GM12878 (cell line): Measurements from ENCODE around the gene CACNA2D2. TPM values are rescaled to one million over a fixed set of nuclear protein-coding genes. Genes with fewer than 3 reads are reported as not detected.

Source experiments
- ATAC-seq: fragments of 200-7000 bp; cut with Tn5 transposase; 3 replicates; pipeline ENCODE4 v1.9.1; 2020; ENCODE audit warnings: mild to moderate bottlenecking, moderate library complexity
- BruUV-seq: library from RNA; stranded (reverse); fragments of 400-500 nt; replicated peaks from 2 replicates; lab custom pipeline; 2021; lab: Mats Ljungman, UMichigan
- CTCF ChIA-PET: fragments of 300-600 bp; sonication (Branson Sonifier 250); formaldehyde crosslinking; extraction: SDS; loops from one replicate; lab custom pipeline; 2021; ENCODE audit warnings: inconsistent platforms; lab: Yijun Ruan, JAX
- POLR2A ChIA-PET: fragments of 350-600 bp; formaldehyde crosslinking; extraction: SDS; loops from one replicate; lab custom pipeline; 2021; ENCODE audit warnings: inconsistent platforms; lab: Charles Lee
- RAD21 ChIA-PET: fragments of 300-600 bp; sonication (Branson Sonifier 250); formaldehyde crosslinking; loops from one replicate; lab custom pipeline; 2023; ENCODE audit warnings: antibody characterized with exemption; ENCODE audit not compliant: unreplicated experiment; lab: Charles Lee
- SMC1A ChIA-PET: fragments of 300-600 bp; sonication (Branson Sonifier 250); formaldehyde crosslinking; loops from one replicate; lab custom pipeline; 2023; ENCODE audit not compliant: unreplicated experiment, uncharacterized antibody; lab: Charles Lee
- DNase-seq: peaks from one replicate; pipeline ENCODE4 v3.0.0-alpha.2; 2011; ENCODE audit warnings: low read depth, low spot score
- FAIRE-seq: peaks from 3 replicates; lab custom pipeline; 2011; peaks lifted over from hg19 to GRCh38; lab: Jason Lieb, UNC
- H2AFZ ChIP-seq: 2 replicates; pipeline ENCODE4 v1.6.0; 2011; ENCODE audit warnings: low read depth, low read length, control low read depth; ENCODE audit not compliant: control insufficient read depth
- H3K27ac ChIP-seq: 2 replicates; pipeline ENCODE4 v1.5.1; 2011; ENCODE audit warnings: control low read depth; ENCODE audit not compliant: control insufficient read depth, insufficient read depth
- H3K27me3 ChIP-seq, 2 experiments: replicated peaks in 1 of 2; 2 replicates each; pipeline versions ENCODE4 v1.6.0 to v1.6.1; 2011; ENCODE audit warnings: low read length in 1 of 2; ENCODE audit not compliant: control insufficient read depth in 2 of 2, insufficient read depth in 2 of 2
- H3K36me3 ChIP-seq, 2 experiments: 2 replicates each; pipeline ENCODE4 v1.5.1; 2011; ENCODE audit warnings: low read length in 1 of 2; ENCODE audit not compliant: control insufficient read depth in 2 of 2, insufficient read depth in 2 of 2
- H3K4me1 ChIP-seq: 2 replicates; pipeline ENCODE4 v1.6.1; 2011; ENCODE audit warnings: mild to moderate bottlenecking, low read length, moderate library complexity, mixed read lengths; ENCODE audit not compliant: control insufficient read depth, insufficient read depth
- H3K4me2 ChIP-seq: 2 replicates; pipeline ENCODE4 v1.6.0; 2011; ENCODE audit warnings: control low read depth; ENCODE audit not compliant: control insufficient read depth, insufficient read depth
- H3K4me3 ChIP-seq: fragments of 200-600 bp; sonication (generic); 2 replicates; pipeline ENCODE4 v1.5.1; 2016
- H3K79me2 ChIP-seq: 2 replicates; pipeline ENCODE4 v1.6.0; 2011; ENCODE audit warnings: low read length; ENCODE audit not compliant: control insufficient read depth, insufficient read depth
- H3K9ac ChIP-seq: 2 replicates; pipeline ENCODE4 v1.8.0; 2011; ENCODE audit warnings: low read length, control low read depth, mixed read lengths; ENCODE audit not compliant: control insufficient read depth, insufficient read depth
- H3K9me3 ChIP-seq: replicated peaks from 3 replicates; pipeline ENCODE4 v1.5.1; 2011; ENCODE audit warnings: mild to moderate bottlenecking, low read length; ENCODE audit not compliant: control insufficient read depth, insufficient read depth
- H4K20me1 ChIP-seq: 2 replicates; pipeline ENCODE4 v1.6.0; 2011; ENCODE audit not compliant: control insufficient read depth, insufficient read depth
- CBX5 ChIP-seq: sonication (generic); IDR thresholded peaks from 2 replicates; pipeline ENCODE4 v1.6.1; 2016; ENCODE audit warnings: low read depth, moderate library complexity, mild to moderate bottlenecking, inconsistent platforms
- CHD2 ChIP-seq: IDR thresholded peaks from 2 replicates; pipeline ENCODE4 v1.6.1; 2011; ENCODE audit warnings: low read depth, low read length, improper control_type of control experiment, borderline replicate concordance
- GATAD2B ChIP-seq: fragments of 450-650 bp; conservative IDR thresholded peaks from 2 replicates; pipeline ENCODE4 v1.6.1; 2017; ENCODE audit warnings: low read depth, mild to moderate bottlenecking, moderate library complexity
- JUNB ChIP-seq: IDR thresholded peaks from 2 replicates; pipeline ENCODE4 v1.6.1; 2016; ENCODE audit warnings: antibody characterized with exemption, mild to moderate bottlenecking
- NR2F1 ChIP-seq: fragments of 450-650 bp; conservative IDR thresholded peaks from 2 replicates; pipeline ENCODE4 v1.6.1; 2017; ENCODE audit warnings: mild to moderate bottlenecking
- RCOR1 ChIP-seq: conservative IDR thresholded peaks from 2 replicates; pipeline ENCODE4 v1.6.1; 2012; ENCODE audit warnings: low read depth, low read length, improper control_type of control experiment
- STAT1 ChIP-seq: fragments of 450-650 bp; conservative IDR thresholded peaks from 2 replicates; pipeline ENCODE4 v1.6.1; 2014; ENCODE audit warnings: antibody characterized with exemption, mild to moderate bottlenecking
- WGBS: methylation state at CpG from one replicate; pipeline ENCODE4 v1.1.6; 2016; ENCODE audit warnings: low lambda C conversion rate; ENCODE audit not compliant: insufficient replicate concordance, insufficient coverage; ENCODE audit errors: missing lambda C conversion rate; 5-methylcytosine and 5-hydroxymethylcytosine counted together
- in situ Hi-C: fragments of 300-500 bp; cut with MboI; formaldehyde crosslinking; loops from 9 replicates; pipeline ENCODE4 v1.14.3; 2018; ENCODE audit warnings: mixed read lengths
- intact Hi-C: fragments of 100-400 bp; cut with micrococcal nuclease; formaldehyde crosslinking; loops from one replicate; pipeline ENCODE4 v1.14.2; 2022; ENCODE audit not compliant: unreplicated experiment
- polyA plus RNA-seq, 11 experiments: library from polyadenylated mRNA; depleted of rRNA in 4 of 11; unstranded in 6 of 11; stranded (reverse) in 5 of 11; fragments of >200 nt; fragmentation: Nextera tagmentation in 4 of 11; fragmentation: Illumina TruSeq in 1 of 11; extraction: Ambion mirVana in 4 of 11; extraction: Trizol in 1 of 11; gene quantifications; 1 replicate in 1 of 11; 2 replicates in 10 of 11; pipeline versions ENCODE4 v1.2.1 to v1.2.3, GENCODE V29; 2011 to 2016; ENCODE audit warnings: inconsistent platforms in 2 of 11, missing spikeins in 2 of 11, low read depth in 1 of 11
- total RNA-seq, 4 experiments: library from RNA; depleted of rRNA in 3 of 4; stranded (reverse); fragments of >200 nt in 3 of 4; fragmentation: Illumina TruSeq in 1 of 4; extraction: Trizol in 1 of 4; gene quantifications; 2 replicates each; pipeline versions ENCODE4 v1.2.1 to v1.2.3, GENCODE V29; 2013 to 2021
- TF ChIP-seq, protein P1 (sequence below): IDR thresholded peaks from 2 replicates; pipeline ENCODE4 v1.6.1; 2011; ENCODE audit warnings: borderline replicate concordance, low read depth, mild to moderate bottlenecking, moderate library complexity, mixed read lengths, low read length; ENCODE audit not compliant: insufficient read depth; ENCODE audit errors: extremely low read length
- TF ChIP-seq, protein P2 (sequence below): fragments of 450-650 bp; IDR thresholded peaks from 2 replicates; pipeline ENCODE4 v1.6.1; 2016; ENCODE audit warnings: mild to moderate bottlenecking, moderate library complexity, borderline replicate concordance
- TF ChIP-seq, protein P3 (sequence below): IDR thresholded peaks from 2 replicates; pipeline ENCODE4 v1.6.1; 2012; ENCODE audit warnings: improper control_type of control experiment, low read depth, low read length; ENCODE audit not compliant: insufficient replicate concordance

CACNA2D2 gene
- total and polyA plus RNA-seq, 10 of the 15 experiments (the other 5 are each of a cell fraction or from before 2014, with no cell fraction given): 0.03 to 0.07 TPM; not detected in 8

DNA sequence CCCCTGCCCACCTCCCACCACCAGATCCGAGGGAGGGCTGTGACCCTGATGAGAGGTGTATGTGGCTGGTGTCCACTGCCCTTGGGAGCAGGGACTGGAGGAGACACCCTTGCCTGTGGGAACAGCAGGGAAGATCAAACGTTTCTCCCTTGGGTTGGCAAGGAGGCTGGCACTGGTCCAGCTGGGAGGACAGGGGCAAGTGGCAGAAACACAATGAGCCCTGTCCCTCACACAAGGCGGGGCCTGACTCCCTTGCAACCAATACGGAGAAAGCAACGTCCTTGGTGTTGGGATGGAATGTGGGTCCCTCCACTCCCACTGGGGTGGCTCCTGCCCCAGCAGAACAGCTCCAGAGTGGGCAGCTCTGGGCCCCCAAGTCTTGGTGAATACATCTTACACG, 186.1 kb downstream of the CACNA2D2 start:
- no peaks in the 10 kb centered on the region for H3K27me3 ChIP-seq
- intact Hi-C loops (no loop called here), in situ Hi-C loops (no loop called here)
- peaks cover 5% of the 10 kb centered on the region for H3K79me2 ChIP-seq
- no peak overlapping the region for H2AFZ ChIP-seq
- ChIA-PET SMC1A (interaction anchor here (0.7 to 1.3 kb wide), 3 partner anchors 18 to 44 kb away, joined by 3 to 4 read pairs (median 3); no protein-coding TSS in a partner anchor), RAD21 (interaction anchor here (0.9 kb wide), 1 partner anchor 18 kb away, joined by 3 read pairs; the partner anchor contains the start of genes HYAL3 and NAA80), CTCF (interaction anchor here (0.5 to 1.5 kb wide), 2 partner anchors 11 to 70 kb away, joined by 3 to 4 read pairs; partner anchors contain the start of gene TUSC2), POLR2A (interaction anchor here (0.6 to 1.6 kb wide), 3 partner anchors 18 to 322 kb away, joined by 3 to 7 read pairs (median 4); partner anchors contain the start of genes HYAL3 and NAA80)
- H3K4me3 ChIP-seq: no peak overlapping the region
- FAIRE-seq (no peak), DNase-seq (no peak), ATAC-seq (no peak)
- no peak overlapping the region for H3K9ac ChIP-seq
- no peaks in the 10 kb centered on the region for H4K20me1 ChIP-seq
- BruUV-seq: no TSS peak
- H3K4me1 ChIP-seq: peaks cover 22% of the 10 kb centered on the region
- H3K9me3 ChIP-seq: no peaks in the 10 kb centered on the region
- peaks cover 0 to 2% of the 10 kb centered on the region in 2 experiments; a peak in 1 of 4 replicates for H3K36me3 ChIP-seq
- no peak overlapping the region for H3K4me2 ChIP-seq
- 58% methylated on average over 6 of the region's 6 CpGs for WGBS
- H3K27ac ChIP-seq: no peak overlapping the region
- TF ChIP-seq STAT1: no peak
- no peak for TF ChIP-seq NR2F1
- TF ChIP-seq, protein P1, sequence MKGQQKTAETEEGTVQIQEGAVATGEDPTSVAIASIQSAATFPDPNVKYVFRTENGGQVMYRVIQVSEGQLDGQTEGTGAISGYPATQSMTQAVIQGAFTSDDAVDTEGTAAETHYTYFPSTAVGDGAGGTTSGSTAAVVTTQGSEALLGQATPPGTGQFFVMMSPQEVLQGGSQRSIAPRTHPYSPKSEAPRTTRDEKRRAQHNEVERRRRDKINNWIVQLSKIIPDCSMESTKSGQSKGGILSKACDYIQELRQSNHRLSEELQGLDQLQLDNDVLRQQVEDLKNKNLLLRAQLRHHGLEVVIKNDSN: no peak
- TF ChIP-seq GATAD2B: no peak
- TF ChIP-seq, protein P2, sequence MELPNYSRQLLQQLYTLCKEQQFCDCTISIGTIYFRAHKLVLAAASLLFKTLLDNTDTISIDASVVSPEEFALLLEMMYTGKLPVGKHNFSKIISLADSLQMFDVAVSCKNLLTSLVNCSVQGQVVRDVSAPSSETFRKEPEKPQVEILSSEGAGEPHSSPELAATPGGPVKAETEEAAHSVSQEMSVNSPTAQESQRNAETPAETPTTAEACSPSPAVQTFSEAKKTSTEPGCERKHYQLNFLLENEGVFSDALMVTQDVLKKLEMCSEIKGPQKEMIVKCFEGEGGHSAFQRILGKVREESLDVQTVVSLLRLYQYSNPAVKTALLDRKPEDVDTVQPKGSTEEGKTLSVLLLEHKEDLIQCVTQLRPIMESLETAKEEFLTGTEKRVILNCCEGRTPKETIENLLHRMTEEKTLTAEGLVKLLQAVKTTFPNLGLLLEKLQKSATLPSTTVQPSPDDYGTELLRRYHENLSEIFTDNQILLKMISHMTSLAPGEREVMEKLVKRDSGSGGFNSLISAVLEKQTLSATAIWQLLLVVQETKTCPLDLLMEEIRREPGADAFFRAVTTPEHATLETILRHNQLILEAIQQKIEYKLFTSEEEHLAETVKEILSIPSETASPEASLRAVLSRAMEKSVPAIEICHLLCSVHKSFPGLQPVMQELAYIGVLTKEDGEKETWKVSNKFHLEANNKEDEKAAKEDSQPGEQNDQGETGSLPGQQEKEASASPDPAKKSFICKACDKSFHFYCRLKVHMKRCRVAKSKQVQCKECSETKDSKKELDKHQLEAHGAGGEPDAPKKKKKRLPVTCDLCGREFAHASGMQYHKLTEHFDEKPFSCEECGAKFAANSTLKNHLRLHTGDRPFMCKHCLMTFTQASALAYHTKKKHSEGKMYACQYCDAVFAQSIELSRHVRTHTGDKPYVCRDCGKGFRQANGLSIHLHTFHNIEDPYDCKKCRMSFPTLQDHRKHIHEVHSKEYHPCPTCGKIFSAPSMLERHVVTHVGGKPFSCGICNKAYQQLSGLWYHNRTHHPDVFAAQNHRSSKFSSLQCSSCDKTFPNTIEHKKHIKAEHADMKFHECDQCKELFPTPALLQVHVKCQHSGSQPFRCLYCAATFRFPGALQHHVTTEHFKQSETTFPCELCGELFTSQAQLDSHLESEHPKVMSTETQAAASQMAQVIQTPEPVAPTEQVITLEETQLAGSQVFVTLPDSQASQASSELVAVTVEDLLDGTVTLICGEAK: no peak
- TF ChIP-seq CBX5: no peak
- TF ChIP-seq CHD2: no peak
- no peak for TF ChIP-seq RCOR1
- no peak for TF ChIP-seq JUNB
- TF ChIP-seq, protein P3, sequence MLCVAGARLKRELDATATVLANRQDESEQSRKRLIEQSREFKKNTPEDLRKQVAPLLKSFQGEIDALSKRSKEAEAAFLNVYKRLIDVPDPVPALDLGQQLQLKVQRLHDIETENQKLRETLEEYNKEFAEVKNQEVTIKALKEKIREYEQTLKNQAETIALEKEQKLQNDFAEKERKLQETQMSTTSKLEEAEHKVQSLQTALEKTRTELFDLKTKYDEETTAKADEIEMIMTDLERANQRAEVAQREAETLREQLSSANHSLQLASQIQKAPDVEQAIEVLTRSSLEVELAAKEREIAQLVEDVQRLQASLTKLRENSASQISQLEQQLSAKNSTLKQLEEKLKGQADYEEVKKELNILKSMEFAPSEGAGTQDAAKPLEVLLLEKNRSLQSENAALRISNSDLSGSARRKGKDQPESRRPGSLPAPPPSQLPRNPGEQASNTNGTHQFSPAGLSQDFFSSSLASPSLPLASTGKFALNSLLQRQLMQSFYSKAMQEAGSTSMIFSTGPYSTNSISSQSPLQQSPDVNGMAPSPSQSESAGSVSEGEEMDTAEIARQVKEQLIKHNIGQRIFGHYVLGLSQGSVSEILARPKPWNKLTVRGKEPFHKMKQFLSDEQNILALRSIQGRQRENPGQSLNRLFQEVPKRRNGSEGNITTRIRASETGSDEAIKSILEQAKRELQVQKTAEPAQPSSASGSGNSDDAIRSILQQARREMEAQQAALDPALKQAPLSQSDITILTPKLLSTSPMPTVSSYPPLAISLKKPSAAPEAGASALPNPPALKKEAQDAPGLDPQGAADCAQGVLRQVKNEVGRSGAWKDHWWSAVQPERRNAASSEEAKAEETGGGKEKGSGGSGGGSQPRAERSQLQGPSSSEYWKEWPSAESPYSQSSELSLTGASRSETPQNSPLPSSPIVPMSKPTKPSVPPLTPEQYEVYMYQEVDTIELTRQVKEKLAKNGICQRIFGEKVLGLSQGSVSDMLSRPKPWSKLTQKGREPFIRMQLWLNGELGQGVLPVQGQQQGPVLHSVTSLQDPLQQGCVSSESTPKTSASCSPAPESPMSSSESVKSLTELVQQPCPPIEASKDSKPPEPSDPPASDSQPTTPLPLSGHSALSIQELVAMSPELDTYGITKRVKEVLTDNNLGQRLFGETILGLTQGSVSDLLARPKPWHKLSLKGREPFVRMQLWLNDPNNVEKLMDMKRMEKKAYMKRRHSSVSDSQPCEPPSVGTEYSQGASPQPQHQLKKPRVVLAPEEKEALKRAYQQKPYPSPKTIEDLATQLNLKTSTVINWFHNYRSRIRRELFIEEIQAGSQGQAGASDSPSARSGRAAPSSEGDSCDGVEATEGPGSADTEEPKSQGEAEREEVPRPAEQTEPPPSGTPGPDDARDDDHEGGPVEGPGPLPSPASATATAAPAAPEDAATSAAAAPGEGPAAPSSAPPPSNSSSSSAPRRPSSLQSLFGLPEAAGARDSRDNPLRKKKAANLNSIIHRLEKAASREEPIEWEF: no peak
